ENCODE measurements around the gene STARD3.
A peak's percentile ranks its signal among the peaks of the same experiment; 100 is the strongest.
"Not testable (repeated sequence)": the region's sequence is repeated elsewhere in the genome, so short reads cannot be mapped to it uniquely, and the experiment has no call there.

Gene STARD3

DNA sequence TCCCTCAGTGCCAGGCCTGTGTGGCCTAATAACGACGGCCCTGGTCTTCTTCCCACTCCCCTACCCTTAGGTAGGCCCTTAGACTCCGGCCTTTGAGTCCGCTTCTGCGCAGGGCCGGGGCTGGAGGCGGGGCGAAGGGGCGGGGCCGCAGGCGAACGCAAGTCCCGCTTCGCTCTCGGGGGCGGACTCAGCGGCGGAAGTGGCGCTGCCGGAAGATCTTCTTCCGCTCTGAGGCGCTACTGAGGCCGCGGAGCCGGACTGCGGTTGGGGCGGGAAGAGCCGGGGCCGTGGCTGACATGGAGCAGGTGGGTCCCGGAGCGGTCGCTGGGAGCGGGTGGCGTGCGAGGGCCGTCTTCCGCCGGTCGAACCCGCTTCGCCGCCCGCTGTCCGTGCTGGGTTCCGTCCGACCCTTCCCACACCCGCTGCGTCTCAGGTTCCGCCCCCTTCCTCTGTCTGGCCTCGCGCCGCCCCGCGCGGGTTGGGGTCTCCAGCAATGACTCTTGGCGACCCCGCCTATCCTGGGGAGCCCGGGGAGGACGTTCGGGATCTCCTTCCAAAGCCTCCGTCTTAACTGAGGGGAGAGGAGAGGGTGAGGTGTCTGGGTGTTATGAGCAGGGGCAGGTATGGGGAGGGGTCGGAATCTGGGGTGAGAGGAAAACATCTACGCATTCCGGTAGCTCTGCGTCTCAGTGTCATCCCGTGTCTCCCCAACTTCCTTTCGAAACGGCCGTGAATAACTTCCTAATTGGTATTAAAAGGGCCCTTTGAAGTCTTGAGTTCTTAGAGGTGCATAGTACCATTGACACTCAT, at the start of gene STARD3:
Gene STARD3 (plus strand): TSS at position 218 of the 810 bp plus-strand sequence. CDS start 16,388 bp downstream, outside the sequence.
- H3K27me3 Mint-ChIP-seq: no peaks in the 10 kb centered on the region
- peaks cover 52 to 72% of the 10 kb centered on the region in 2 donors for H3K4me1 Mint-ChIP-seq
- no peaks in the 10 kb centered on the region for H3K9me3 Mint-ChIP-seq
- peaks cover 4 to 6% of the 10 kb centered on the region in 2 donors for H3K36me3 Mint-ChIP-seq
- peak within 1 kb of the TSS; percentile 81 to 96 for H3K4me3 Mint-ChIP-seq
- peak; percentile 95 to 96 for ATAC-seq (replicated peaks)
- peak; percentile 87 for DNase-seq
- peak within 1 kb of the TSS; percentile 93 for H3K27ac Mint-ChIP-seq

DNA sequence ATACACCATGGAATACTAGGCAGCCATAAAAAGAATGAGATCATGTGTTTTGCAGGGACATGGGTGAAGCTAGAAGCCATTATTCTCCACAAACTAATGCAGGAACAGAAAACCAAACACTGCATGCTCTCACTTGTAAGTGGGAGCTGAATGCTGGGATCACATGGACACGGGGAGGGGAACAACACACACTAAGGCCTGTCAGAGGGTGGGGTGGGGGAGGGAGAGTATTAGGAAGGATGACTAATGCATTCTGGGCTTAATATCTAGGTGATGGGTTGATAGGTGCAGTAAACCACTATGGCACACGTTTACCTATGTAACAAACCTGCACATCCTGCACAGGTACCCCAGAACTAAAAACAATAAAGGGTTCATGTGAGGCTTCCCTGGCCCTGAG, 46.8 kb upstream of the STARD3 start:
- Mint-ChIP-seq H3K27me3 (peaks cover 57 to 64% of the 10 kb centered on the region in 2 donors), H3K4me1 (peaks cover 9 to 14% of the 10 kb centered on the region in 2 donors)
- ATAC-seq (replicated peaks); H3K36me3 Mint-ChIP-seq; H3K27ac Mint-ChIP-seq; H3K4me3 Mint-ChIP-seq; H3K9me3 Mint-ChIP-seq; DNase-seq: not testable (repeated sequence)

DNA sequence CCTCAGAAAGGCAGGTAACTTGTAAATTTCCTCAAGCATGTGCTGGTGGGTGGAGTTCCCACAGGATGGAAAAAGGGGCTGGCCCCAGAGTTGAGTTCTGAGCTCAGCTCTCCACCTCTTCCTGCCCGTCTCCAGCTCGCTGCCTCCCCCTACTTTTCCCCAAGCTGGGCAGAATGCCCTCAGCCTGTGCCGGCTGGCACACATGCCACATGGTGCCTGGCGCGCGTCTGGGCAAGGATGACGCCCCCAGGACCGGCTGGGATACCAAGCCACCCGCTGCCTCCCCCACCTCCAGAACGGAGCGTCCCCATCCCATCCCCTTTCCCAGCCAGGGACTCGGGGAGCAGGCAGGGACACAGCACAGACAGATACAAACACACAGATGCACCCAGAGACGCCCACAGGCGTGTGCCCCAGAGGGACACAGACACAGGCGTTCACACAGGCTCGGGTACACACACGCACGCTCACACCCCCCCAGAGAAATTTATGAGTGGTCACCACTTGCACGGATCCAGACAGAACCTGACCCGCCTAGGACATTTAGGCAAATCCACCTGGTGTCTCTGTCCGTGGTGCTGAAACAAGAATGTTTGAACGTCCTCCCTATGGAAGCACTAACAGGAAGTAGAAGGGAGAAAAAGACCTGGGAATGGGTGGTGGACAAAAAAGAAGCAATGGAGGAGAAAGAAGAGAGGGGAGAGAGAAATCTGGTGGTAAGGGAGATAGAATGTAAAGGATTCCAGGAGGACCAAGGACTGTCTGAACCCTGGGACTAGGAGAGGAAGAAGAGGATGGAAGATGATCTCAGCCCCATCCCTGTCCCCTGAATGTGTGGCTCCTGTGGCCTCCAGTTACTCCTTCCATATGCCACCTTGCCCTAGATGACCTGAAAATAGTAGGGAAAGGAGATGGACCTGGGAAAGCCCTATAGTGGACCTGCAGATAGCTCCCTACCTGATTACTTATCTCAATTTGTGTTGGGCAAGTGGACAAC, 44.7 kb upstream of the STARD3 start:
- H3K27me3 Mint-ChIP-seq: peaks cover 73 to 78% of the 10 kb centered on the region in 2 donors
- H3K4me1 Mint-ChIP-seq: peaks cover 14 to 29% of the 10 kb centered on the region in 2 donors
- H3K36me3 Mint-ChIP-seq: peaks cover 6 to 14% of the 10 kb centered on the region in 2 donors
- DNase-seq (no peak), ATAC-seq (replicated peaks) (peak in 1 of 2 donors; percentile 20)
- H3K27ac Mint-ChIP-seq: no peak overlapping the region
- peaks cover 4 to 6% of the 10 kb centered on the region in 2 donors for H3K9me3 Mint-ChIP-seq
- H3K4me3 Mint-ChIP-seq: no peak overlapping the region

DNA sequence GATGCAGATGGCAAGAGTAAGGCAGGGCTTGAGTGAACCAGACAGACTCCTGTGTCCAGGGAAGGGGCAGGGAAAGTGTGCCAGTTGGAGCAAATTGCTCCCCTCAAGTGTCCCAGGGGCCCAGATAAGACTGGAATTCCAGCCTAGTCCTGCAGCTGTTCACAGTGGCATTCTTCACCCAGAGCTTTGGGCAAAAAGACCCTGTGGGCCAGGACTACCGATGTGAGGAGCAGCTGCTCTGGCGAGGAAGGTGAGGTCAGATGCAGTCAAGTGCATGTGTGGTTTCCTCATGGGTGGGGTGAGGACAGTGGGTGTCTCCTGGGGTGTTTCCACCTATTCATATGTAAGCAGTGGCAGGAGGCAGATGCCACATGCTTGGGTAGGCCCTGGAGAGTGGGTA, 43.6 kb upstream of the STARD3 start:
- H3K9me3 Mint-ChIP-seq: peaks cover 4 to 6% of the 10 kb centered on the region in 2 donors
- ATAC-seq (replicated peaks) (no peak), DNase-seq (no peak)
- H3K36me3 Mint-ChIP-seq: peaks cover 6 to 14% of the 10 kb centered on the region in 2 donors
- H3K27ac Mint-ChIP-seq: no peak overlapping the region
- no peak overlapping the region for H3K4me3 Mint-ChIP-seq
- H3K27me3 Mint-ChIP-seq: peaks cover 81 to 83% of the 10 kb centered on the region in 2 donors
- H3K4me1 Mint-ChIP-seq: peaks cover 20 to 40% of the 10 kb centered on the region in 2 donors

DNA sequence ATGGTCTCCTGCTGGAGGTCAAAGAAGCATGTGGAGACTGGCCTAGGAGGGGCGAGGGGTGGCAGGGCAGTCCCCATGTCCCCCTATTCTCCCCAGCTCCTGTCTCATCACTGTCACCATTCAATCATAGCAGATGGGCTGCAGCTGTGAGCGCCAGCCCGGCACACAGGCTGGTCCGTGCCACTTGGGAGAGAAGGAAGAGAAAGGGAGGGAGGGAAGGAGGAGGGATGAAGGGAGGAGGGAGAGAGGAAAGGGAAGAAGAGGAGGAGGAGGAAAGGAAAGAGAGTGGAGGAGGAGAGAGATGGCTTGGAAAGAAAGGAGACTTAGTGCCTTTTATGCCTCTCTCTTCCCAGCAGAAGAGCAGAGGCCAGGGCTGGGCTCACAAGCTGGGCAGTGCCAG, 41.6 kb upstream of the STARD3 start:
- Mint-ChIP-seq H3K4me3 (no peak overlapping the region), H3K27me3 (peaks cover 80 to 90% of the 10 kb centered on the region in 2 donors), H3K9me3 (peaks cover 4 to 6% of the 10 kb centered on the region in 2 donors)

DNA sequence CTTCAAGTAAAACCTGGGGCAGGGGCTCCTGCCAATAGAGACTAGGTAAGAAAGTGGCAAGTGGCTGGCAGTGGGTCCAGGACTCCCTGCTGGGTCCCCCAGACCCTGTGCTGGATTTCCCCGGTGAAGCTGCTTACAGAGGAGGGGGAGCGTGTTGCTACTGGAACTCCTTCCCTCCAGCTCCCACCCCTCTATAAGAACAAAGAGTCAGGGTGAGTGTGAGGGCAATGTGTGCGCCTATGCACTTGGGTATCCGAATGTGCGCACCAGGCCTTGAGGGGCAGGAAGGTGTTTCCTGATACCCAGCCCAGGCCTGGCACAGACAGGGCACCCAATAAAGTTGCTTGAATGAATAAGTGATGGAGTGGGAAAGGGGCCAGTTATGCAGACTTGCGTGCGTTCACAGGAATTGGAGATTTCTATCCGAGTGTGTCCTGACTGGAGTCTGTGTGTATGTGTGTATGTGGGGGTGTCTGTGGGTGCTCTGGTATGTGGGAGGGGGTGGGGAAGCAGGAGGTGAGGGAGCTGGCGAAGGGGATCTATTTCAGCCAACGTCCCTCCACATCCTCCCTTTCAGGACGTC, 40.9 kb upstream of the STARD3 start:
- Mint-ChIP-seq H3K4me1 (peaks cover 23 to 62% of the 10 kb centered on the region in 2 donors), H3K27ac (no peak overlapping the region), H3K36me3 (peaks cover 6 to 9% of the 10 kb centered on the region in 2 donors), H3K27me3 (peaks cover 85 to 96% of the 10 kb centered on the region in 2 donors), H3K9me3 (peaks cover 4 to 6% of the 10 kb centered on the region in 2 donors), H3K4me3 (no peak overlapping the region)
- no peak for DNase-seq
- no peak for ATAC-seq (replicated peaks)

More for the DNA sequence above, 41.6 kb upstream of the STARD3 start:
- peaks cover 6 to 9% of the 10 kb centered on the region in 2 donors for H3K36me3 Mint-ChIP-seq
- DNase-seq: no peak
- ATAC-seq (replicated peaks): no peak
- no peak overlapping the region for H3K27ac Mint-ChIP-seq
- H3K4me1 Mint-ChIP-seq: peaks cover 23 to 59% of the 10 kb centered on the region in 2 donors

DNA sequence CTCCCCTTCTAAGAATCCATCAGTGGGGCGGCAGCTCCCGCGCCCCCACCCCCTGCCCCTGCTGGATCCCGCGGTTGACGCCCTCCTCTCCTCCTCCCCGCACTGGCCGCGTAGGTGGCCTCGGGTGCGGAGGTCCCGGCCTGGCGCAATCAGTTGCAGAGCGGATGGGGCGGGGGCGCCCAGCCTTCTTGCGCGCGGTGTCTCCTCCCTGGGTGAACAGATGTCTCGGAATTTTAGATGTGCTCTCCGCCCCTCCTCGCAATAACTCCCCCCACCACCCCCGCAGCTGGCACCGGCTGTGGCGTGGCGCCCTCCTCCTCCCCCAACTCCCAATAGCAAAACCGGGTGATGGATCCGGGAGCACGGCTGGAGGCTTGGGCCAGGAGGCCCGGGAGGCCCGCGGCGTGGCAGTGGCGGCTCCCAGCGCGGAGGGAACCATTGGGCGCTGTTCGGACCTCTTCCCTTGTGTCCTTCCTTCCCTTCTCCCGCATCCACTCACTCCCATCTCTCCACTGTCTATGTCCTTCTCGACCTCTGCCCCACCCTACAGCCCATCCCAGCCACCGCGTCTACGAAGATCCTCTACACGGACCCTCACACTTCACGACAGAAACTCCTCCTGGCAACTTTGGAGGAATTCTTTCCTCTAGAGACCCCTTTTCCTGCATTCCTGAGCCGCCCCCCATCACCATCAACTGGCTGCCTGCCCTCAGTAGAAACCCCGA, 40.2 kb upstream of the STARD3 start:
- DNase-seq (no peak), ATAC-seq (replicated peaks) (no peak)
- Mint-ChIP-seq H3K36me3 (peaks cover 6 to 9% of the 10 kb centered on the region in 2 donors), H3K4me3 (no peak overlapping the region), H3K9me3 (peaks cover 4 to 6% of the 10 kb centered on the region in 2 donors), H3K27me3 (peaks cover 85 to 97% of the 10 kb centered on the region in 2 donors), H3K4me1 (peaks cover 27 to 68% of the 10 kb centered on the region in 2 donors), H3K27ac (no peak overlapping the region)

DNA sequence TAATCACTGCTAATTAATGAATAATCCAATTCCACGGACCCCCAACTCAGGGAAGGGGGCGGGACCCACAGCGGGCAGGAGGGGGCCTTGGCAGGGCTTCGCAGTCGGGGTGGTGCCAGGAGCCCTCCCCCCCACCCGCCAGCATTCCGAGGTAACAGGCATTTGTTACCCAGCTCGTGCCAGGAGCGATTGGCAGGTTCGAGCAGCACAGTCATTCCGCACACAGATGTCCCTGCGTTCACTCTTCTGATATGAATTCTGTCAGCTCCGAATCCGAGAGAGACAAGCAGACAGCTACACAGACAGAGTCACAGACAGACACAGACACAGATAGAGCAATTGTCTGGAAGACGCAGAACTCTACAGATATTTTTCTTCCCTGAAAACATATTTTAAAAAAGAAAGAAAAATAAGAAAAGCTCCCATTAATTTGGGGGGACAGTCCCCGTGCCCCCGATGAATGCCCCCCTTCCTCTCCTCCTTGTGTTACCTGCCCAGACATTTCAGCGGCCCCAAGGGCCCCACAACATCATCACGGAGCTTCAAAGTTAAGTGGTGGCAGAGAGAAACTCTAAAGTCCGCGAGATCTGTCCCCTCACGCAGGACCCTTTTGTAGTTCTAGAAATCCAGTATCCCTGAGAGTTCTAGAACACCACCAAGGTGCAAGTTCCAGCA, 39.4 kb upstream of the STARD3 start:
- Mint-ChIP-seq H3K4me3 (no peak overlapping the region), H3K27ac (no peak overlapping the region)
- ATAC-seq (replicated peaks): peak in 1 of 2 donors; percentile 41

DNA sequence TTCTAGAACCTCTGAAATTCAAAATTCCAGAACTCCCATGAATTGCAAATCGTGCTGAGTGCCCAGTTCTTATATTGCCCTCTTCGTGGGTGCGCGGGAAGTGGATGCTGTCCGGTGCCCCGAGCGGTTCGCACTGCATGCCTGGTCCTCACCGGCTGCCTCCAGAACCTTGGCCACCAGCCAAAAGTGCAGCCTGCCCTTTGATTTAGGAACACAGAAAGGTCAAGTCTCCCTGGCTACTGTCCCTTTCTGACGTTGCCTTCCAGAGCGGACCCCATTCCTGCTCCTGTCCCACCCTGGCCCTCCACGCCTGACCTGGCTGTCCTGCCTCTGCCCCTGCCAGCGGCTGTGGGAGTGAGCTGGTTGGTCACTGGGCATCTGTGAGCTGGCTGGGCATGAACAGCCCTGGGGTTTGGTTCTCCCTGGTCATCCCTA, 38.9 kb upstream of the STARD3 start:
- Mint-ChIP-seq H3K9me3 (peaks cover 0 to 4% of the 10 kb centered on the region in 2 donors), H3K27me3 (peaks cover 87 to 98% of the 10 kb centered on the region in 2 donors), H3K36me3 (peaks cover 5 to 6% of the 10 kb centered on the region in 2 donors), H3K4me3 (no peak overlapping the region), H3K27ac (no peak overlapping the region), H3K4me1 (peaks cover 21 to 64% of the 10 kb centered on the region in 2 donors)
- no peak for DNase-seq
- ATAC-seq (replicated peaks): no peak

More for the DNA sequence above, 39.4 kb upstream of the STARD3 start:
- peaks cover under 1 to 4% of the 10 kb centered on the region in 2 donors for H3K9me3 Mint-ChIP-seq
- no peak for DNase-seq
- H3K27me3 Mint-ChIP-seq: peaks cover 85 to 97% of the 10 kb centered on the region in 2 donors
- H3K4me1 Mint-ChIP-seq: peaks cover 21 to 64% of the 10 kb centered on the region in 2 donors
- peaks cover 5 to 6% of the 10 kb centered on the region in 2 donors for H3K36me3 Mint-ChIP-seq

DNA sequence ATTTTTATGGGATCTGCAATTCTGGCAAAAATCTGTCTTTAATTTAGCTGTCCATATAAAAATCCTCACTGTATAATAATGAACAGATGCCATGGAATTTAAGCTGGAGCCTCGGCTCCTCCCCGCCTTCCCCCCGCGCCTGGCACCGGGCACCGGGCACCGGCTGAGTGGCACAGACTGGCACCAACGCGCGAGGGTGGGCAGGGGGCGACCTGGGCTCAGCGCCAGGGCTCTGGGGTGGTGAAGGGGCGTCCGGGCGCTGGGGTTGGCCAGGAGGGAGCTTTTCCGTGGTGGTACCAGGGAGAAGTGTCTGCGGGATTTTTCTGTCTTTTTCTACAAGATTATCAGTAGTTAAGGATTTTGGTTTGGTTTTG, 38.3 kb upstream of the STARD3 start:
- Mint-ChIP-seq H3K4me1 (peaks cover 23 to 65% of the 10 kb centered on the region in 2 donors), H3K36me3 (peaks cover 4 to 5% of the 10 kb centered on the region in 2 donors), H3K9me3 (peaks cover 0 to 2% of the 10 kb centered on the region in 2 donors), H3K27ac (no peak overlapping the region), H3K4me3 (peak overlapping the region; percentile 52 to 72), H3K27me3 (peaks cover 87 to 98% of the 10 kb centered on the region in 2 donors)
- no peak for DNase-seq
- no peak for ATAC-seq (replicated peaks)

DNA sequence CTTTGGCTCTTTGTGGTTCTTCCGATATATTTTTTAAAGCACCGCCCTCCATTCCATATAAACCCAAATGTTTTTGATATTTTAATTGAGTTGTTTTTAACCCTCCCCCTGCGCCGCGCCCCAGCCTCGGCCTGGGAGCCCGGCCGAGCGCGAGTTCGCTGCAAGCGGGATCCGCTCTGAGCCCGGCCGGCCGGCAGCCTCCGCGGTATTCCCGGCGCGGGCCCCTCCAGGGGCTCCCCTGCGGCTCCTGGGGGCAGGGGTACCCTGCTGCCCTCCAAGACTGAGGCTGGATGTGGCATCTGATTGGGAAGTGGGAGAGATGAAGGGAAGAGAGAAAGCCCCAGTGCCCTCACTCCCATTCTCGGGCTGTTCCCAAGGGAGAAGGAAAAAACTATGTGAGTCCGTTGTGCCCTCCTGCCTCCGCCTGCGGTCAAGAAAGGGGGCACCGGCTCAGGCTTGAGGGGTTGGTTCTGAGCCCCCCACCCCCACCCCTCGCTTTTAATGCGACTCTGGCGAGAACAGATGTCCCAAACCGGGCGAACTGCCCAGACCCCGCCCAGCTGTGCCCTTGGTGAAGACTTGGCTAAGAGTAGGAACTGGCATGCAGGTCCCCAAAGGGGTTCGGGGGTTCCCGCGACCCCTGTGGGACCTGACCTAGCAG, 37.8 kb upstream of the STARD3 start:
- ATAC-seq (replicated peaks) (no peak), DNase-seq (no peak)
- Mint-ChIP-seq H3K9me3 (peaks cover 0 to 2% of the 10 kb centered on the region in 2 donors), H3K4me3 (peak overlapping the region; percentile 52 to 72), H3K27ac (no peak overlapping the region), H3K27me3 (peaks cover 86 to 98% of the 10 kb centered on the region in 2 donors), H3K36me3 (peaks cover 4 to 5% of the 10 kb centered on the region in 2 donors), H3K4me1 (peaks cover 26 to 69% of the 10 kb centered on the region in 2 donors)

DNA sequence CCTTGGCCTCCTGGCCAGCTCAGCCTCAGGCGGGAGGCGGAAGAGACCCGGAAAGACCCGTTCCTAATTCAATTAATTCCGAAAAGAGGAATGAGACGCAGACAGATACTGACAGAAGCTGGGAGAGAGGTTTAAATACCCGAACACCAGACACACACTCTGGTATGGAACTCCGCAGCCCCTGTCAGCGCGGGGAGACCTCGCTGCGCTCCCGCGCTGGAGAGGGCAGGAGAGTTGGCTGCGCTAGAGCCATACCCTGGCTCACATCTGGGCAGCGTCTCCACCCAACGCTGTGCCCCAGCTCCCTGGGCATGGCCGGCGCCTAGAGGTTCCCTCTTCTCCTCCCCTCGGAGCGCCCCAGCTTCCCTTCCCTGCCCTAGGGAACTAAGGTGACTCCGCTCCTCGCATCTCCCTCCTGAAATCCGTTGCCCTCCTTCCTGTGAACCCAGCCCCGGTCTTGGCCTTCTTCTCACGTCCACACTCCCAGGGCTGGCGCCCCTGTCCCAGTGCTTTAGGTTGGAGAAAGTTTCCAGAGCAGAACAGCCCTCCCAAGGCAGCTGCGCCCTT, 37.2 kb upstream of the STARD3 start:
- Mint-ChIP-seq H3K4me1 (peaks cover 27 to 73% of the 10 kb centered on the region in 2 donors), H3K4me3 (peak overlapping the region; percentile 10 to 72), H3K36me3 (peaks cover 4 to 5% of the 10 kb centered on the region in 2 donors), H3K9me3 (peaks cover 0 to 2% of the 10 kb centered on the region in 2 donors), H3K27me3 (peaks cover 83 to 97% of the 10 kb centered on the region in 2 donors), H3K27ac (no peak overlapping the region)
- no peak for ATAC-seq (replicated peaks)
- DNase-seq: no peak

Measured in stimulated activated naive B cell treated with anti-CD40 and anti-IgM and Interleukin-4, amounts not matched to agents 10 μg/mL and 1 μg/mL and 100 μg/mL, for 72 hours (primary cell).